Measurements from ENCODE around the gene RBM6.

The RBM6 gene

DNA sequence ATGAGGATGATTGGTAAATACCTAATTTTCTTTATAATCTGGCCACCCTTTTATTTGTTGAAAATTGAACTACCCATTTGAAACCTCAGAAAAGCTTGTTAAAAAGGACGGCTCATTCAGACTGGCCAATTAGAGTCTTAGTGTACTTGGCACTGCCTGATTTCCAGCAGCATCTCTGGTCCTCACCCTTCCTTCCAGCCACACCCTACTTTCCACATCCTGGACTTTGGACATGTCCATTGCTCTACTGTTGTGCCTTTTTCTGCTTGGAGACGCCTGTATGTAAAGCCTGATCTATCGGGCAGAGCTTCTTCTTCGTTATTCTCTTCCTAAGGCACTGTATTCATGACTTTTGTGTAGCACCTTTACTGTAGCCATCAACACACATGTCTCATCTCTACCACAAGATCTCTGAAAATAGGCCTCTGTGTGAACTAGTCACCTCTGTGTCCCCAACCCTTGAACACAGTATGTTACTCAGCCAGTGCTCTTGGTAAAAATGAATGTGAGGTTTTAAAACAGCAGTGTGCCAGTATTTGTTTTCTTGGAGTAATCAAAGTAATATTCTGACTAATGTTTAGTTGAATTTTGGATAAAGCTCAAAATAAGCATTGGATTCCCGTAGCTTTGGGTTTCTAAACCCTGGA lies 155.5 kb downstream of the RBM6 start:
- no peak for DNase-seq (ENCODE audit: low spot score)

DNA sequence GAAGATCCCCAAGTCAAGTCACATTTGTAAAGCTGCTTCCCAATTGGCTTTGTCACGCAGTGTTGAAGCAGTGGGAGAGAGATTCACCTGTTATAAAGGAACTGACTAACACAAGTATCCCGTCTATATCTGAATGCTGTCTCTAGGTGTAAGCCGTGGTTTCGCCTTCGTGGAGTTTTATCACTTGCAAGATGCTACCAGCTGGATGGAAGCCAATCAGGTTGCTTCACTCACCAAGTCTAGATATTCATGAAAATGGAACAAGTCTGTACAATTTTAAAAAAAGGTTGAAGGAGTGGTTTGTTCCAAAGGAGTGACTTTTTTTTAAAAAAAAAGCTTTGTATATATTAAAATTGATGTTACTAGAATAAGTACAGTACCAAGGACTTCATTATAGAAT lies 160.4 kb downstream of the RBM6 start:
- peak; percentile 37 for DNase-seq (ENCODE audit: low spot score)

DNA sequence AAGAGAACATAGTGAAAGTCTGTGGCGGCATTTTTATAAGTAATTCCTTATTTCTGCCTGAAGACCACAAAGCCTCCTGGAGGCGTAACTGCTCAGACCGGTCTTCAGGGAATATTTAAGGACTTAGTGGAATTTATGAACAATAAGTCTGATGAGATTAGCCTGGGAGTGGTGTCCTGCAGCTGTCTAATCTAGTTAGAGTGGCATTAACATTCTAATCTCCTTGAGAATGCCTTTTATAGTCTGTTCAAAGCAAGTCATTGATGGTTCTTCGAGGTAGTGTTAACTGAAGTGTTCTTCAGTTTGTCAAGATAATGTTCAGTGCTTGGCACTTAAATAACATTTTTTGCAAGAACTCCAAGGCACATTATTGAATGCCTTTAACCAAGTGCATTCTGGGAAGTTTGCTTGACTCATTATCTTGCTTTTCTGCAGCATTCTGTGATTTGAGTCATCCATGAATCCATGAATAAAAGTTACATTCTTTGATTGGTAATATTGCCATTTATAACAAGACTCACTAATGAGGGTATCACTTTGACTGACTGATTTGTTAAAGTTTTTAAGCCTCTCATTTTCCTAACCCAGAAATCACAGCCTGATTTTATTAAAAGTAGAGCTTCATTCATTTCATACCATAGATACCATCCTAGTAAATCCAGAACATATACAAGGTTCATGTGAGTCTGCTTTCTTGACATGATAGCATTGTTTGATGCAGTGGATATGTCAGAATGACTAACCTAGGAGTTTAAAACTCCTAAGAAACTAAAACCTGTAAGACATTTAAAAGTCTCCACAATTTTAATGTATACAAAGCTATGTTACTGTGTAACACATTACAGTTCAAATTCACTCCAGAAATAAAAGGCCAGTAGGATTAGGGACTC lies 161.3 kb downstream of the RBM6 start:
- DNase-seq (ENCODE audit: low spot score): no peak

DNA sequence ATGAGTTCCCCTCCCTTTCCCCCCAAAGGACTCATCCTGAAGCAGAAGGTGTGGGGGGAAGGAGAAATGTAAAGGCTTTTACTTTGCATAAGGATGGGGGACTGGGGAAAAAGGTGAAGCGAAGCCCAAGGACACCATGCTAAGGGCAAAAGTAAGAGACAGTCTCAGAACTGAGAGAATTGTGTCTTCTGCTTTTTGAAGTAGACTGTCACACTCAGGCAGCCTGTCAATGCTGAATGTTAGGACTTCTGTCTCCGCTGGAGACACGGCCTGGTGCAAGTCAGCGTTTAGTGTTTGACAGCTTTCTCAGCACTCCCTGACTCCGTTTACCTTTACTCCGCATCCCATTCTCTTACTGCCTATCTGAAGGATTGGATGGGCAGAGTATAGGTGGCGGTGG lies 162.6 kb downstream of the RBM6 start:
- DNase-seq (ENCODE audit: low spot score): no peak

DNA sequence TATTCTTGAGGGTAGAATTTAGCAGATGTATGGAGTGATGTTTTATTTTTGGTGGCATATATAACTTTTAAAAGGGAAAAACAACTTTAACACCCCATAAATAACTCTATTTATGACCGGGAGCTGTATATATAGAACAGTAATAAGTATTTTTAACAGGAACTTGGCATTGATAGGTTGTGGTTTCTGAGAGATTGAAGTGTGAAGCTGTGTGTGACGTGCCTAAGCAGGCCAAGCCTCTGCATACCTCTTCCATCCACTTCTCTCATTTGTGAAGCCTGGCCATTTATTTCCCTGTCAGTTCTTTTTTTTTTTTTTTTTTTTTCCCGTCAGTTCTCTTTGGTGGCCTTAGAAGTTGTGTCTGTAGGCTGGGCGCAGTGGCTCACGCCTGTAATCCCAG lies 171.8 kb downstream of the RBM6 start:
- no peak for DNase-seq (ENCODE audit: low spot score)

DNA sequence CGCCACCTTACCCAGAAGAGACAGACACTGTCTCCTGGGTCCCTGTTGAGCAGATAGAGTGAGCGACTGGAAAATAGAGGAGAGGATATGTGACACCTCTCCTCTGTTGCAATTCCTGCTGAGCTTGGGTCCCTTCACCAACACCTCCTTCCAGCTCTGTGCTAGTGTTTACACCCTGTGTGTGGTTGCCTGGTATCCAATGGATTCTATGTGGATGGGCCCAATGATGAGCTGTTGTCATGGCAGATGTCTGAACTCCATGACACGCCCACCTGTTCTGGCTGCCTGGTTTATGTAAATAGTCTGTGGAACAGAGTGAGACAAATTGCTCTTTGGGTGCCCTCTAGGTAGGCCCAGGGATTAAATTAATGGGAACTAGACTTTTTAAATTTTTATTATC lies 172.5 kb downstream of the RBM6 start:
- no peak for DNase-seq (ENCODE audit: low spot score)

DNA sequence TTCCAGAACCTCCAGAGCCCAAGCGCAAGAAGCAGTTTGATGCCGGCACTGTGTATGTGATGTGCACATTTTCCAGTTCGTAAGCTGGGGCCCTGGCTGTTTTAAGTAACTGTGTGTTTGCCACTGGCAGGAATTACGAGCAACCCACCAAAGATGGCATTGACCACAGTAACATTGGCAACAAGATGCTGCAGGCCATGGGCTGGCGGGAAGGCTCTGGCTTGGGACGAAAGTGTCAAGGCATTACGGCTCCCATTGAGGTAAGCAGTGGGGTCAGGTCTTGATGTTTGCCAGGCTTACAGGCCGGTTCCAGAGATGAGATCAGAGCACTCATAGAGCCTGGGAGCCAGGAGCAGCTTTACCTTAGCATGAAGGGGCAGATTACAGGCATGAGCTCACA lies 177.2 kb downstream of the RBM6 start:
- DNase-seq (ENCODE audit: low spot score): no peak

DNA sequence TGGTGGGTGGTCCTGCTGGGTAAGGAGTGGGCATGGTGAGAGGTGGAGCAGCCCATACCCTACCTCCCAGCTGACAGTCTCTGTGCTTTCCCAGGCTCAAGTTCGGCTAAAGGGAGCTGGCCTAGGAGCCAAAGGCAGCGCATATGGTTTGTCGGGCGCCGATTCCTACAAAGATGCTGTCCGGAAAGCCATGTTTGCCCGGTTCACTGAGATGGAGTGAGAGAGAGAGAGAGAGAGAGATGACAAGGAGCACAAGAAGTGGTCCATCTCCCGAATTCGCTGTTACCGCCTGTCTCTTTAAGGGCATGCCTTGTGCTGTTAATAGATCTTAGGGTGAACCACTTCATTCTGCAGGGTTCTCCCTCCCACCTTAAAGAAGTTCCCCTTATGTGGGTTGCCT lies 178.3 kb downstream of the RBM6 start:
- DNase-seq (ENCODE audit: low spot score): no peak

DNA sequence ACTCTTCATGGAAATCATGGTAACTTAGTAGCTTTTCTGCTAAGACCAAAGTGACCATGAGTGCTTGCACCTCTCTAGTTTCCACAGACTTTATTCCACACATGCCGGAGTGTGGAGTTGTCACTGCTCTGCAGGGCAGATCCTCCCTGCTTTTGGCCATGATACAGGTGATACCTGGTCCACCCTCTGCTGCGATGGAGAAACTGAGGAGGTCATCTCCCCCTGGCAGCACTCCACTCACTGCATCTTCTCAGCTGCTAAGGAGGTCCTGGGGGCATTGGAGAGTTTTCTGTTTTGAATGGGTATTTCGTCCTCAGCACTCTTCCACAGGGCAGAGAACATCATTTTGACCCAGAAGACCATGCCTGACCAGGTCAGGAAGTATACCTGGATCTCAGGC lies 179.8 kb downstream of the RBM6 start:
- DNase-seq (ENCODE audit: low spot score): no peak

DNA sequence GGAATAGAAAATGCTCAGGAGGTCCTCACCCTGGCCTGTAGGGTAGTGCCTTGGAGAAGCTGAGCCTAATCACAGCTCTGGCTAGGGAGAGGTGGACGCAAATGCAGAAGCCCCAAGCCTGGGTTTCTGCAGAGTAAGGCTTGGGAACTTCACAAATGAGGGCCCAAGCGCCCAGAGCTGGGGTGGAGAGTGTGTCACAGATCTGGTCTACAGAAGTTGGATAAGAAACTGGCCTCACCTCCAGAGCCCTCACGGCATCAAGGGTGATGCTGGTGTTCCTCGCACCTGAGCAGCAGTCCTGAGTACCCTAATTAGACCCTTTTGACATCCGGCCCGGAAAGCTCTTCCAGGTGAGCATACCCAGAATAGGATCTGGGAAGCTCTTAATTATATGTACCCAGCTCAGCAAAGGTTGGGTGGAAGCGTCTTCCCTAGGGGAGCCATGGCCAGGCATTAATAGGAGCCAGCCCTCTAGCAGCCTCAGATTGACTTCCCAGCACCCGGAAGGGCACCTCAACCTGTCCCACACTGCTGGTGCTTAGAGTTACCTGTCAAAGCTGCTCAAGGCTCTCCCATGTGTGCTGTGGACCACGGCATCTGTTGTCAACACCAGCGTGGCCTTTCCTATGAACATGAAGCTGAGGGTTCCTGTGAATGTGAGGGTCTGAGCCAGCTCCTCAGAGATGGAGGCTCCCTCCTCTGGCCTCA lies 180.6 kb downstream of the RBM6 start:
- DNase-seq (ENCODE audit: low spot score): no peak

DNA sequence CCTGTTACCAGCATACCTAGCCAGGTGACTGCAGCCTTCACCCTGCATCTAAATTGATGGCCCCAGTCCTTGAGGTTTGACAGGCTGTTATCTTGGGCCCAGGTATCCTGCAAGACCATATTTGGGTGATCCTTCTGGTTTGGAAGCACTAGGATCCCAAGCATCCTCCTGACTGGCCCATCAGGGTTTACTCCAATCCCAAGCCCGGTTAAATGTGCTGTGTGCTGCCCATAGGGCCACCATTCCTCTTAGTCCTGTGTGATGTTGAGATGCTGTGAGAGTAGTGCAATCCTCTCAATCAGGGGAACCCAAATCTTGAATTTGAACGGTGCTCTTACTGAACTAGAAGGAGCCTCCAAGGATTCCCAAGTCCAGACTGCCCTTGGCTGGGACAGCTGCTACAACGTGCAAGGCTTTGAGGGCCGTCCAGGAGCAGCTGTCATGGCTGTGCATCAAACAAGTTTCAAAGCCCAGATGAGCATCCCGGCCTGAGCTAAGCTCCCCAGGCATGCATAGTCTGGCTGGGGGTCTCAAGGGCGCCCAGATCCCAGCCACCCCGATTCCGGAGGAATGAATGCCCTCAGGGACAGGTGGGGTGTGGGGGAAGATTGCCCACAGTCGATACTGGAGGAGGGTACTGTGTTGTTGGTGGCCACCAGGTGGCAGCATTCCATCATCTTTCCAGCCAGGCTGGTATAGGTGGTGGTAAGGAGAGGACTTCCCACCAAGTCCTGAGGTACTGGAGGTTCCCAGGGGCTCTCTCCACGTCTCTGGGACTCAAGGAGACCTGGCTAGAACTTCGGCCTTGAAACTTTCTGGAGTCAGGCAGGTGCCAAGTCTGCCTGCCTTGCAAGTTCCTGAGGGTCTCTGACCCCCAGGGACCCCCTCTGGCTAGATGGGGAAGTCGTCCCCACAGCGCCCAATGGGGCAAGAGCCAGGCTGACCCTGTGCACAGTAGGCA lies 181.4 kb downstream of the RBM6 start:
- DNase-seq (ENCODE audit: low spot score): peak; percentile 73

DNA sequence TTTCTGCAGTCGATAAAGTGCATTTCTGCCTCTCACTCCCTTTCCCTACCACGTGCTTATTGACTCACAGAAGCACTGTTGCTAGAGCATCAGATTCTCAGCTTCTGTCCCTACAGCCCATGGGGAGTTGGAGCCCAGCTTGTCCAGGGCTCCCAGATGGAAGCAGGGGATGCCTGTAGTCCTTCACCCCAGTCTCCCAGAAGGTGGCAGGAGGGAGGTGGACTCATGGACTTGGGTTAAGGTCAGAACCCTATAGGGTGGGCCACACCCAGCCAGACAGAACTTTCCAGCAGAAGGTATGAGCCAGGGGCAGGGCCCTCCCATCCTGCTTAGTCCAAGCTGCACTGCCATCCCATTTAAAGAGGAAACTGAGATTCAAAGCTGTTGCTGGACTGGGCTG lies 182.1 kb downstream of the RBM6 start:
- DNase-seq (ENCODE audit: low spot score): no peak

DNA sequence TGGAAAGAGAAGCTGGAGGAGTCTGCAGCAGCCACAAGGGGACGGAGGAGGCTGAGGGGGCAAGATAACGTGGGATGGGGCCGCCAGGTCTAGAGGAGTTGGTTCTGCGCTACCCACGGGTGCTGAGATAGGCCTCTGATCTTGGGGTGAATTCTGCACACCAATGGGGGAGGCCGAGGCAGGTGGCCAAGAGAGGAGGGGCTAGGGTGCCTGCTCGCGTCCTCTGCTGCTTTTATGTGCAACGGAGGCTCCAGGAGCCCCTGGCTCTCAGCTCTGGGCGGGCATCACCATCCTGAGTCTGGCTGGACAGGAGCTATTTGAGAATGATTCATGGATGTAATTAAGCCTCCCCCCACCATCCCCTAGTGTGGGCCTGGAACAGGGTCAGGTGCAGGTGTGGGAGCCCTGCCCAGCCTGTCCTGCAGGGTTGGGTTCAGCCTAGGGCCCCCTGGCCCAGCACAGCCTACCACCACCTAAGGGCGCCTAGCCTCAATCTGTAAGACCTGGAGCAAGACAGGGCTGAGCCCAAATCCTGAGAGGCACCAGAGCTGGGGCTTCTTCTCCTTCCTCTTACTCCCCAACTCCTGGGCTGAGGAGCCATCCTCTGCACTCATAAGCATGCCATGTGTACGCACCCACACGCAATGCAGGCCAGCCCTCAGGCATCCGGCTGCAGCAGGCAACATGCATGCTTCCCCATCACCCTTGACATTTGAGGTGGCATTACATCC lies 182.9 kb downstream of the RBM6 start:
- DNase-seq (ENCODE audit: low spot score): no peak

DNA sequence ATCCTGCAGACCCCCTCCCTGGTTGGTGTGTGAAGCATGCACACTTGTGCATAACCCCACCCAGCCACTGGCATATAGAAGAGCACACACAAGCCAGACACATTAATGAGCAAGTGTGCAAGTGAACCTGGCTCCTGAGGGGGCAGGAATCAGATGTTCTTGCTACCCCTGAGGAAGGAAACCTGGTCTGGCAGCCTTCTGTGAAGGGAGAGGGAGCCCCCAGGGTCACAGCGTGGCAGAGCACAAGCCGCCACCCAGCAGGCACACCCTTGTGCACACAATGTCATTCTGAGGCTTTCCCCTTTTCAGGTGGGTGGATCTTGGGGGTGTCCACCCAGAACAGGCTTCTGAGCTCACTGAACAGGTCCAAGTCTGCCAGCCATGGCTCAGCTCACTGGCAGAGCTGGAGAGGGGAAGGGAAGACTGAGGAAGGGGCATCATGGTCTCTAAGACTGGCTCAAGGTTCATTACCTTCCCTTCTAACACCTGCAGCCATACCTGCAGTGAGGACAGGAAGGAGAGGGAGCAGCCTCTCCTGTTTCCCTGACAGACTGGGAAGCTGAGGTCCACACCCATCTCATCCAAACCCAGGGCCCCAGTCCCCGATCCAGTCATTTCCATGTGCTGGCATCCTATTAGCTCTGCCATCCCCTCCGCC lies 183.6 kb downstream of the RBM6 start:
- DNase-seq (ENCODE audit: low spot score): no peak

DNA sequence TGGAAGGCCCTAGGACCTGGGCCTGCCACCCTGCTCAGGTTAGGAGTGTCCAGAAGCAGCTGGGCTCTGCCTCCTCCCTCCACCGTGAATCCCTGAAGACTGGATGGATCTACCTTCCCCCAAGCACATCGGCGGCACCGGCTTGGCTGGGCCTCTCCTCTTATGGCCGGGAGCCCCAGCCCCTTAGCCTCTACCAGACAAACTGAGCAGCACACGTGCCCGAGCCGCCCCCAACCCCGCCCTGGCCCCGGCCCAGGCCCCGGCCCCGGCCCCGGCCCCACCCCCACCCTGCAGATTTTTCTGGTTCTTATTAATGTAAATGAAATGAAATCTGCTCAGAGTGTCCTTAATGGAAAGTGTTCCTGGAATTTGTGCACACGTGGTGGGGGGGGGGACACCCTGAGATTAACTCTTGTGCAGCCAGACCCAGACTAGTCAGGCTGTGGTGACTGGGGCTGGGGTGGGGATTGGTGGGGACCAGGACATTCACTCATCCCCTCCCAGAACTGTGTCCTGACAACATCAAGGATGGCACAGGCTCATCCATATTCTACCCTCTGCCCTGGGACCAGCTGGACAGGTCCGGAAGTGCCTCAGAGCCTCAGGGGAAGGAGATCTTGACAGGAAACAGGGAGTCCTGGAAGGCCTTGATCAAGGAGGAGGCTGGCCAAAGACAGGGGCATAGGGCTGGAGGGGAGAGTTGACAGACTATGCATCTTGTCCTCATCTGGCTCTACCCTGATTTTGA lies 184.3 kb downstream of the RBM6 start:
- no peak for DNase-seq (ENCODE audit: low spot score)

DNA sequence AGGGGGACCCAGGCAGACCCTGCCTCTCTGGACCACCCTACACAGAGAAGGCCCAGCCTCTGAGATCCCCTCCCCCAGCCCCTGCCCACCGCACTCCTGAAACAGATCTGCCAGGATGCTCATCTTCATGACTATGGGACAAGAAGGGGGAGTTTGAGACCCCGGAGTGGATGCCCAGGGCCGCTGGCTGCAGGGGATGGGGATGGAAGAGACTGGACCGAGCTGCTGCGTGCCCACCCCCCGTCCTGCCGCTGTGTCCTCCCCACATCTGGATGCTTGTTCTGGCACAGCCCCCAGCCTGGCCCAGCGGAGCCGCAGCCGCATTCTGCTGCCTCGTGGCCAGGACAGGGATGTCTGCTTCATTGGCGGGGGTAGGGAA lies 184.8 kb downstream of the RBM6 start:
- DNase-seq (ENCODE audit: low spot score): no peak

DNA sequence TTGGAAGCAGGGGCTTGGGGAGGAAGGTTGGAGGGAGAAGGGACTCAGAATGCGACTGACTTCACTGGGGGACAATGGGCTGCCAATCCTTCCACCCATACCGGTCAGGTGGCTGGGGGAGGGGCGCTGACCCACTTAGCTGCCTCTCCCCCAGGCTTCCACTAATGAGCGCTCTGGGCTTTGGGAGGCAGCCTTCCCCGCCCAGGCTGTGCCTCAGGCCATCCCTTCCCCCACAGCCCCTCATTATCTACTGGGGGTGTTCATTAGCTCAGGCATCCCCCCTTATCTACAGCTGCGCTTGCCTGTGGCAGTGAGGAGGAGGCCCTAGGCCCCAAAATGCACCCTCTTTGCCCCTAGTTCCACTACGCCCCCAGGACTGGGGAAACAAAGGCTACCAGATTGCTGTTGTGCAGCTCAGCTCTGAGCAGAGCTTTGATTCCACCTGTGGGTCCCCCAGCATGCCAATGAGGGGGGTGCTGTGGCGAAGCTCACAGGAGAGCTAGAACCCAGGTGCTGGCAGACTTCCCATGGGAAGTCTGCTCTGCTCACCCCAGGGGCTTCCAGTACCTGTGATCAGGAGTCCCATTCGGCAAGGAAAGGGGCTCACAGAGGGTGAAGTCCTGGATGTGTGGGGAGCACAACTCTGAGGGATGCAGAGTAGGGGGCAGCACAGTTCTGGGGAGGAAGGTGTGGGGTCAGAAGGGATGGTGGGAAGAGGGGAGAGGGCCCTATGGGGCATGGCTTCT lies 185.8 kb downstream of the RBM6 start:
- DNase-seq (ENCODE audit: low spot score): no peak

DNA sequence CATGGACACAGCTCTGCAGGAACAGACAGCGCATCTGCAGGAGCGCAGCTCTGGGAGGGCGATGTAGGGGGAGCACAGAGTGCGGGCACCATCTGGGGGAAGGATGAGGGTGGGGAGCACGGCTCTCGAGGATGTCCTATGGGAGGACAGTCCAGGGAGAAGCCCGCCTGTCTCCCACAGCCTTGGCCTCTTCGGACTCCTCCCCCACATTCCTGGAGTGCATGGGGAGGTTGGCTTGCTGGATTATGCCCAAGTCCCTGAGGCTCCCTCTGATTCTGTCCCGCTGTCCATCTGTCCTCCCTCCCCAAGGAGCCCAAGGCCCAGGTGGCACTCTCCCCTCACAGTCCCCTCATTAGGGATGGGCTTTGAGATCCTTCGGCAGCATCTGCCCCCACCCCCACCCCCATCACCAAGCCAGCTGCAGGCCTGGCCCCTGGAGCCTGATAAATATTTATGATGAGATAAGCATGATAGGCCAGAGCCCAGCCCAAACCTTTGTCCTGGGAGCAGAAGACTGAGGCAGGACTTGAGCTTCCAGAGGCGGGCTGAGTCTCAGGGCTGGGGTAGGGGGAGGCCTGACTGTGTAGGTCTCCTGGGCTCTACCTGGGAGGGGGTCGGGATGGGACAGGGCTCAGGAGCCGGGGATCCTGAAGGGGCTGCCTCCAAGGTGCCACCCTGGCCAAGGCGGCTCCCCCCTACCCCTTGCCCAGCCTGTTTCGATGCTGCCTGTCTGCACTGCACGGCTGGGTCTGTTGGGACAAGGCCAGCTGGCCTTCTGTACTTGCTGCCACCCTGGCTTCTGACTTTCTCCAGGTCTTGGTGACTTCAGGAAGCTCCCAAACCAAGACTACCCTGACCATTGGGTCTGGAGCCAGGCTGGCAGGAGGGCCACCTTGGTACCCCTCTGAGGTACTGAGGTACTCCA lies 186.6 kb downstream of the RBM6 start:
- DNase-seq (ENCODE audit: low spot score): no peak
